GM18526 (cell line): ENCODE data around the gene PLIN3.

Experiments
- POLR2A ChIP-seq: IDR thresholded peaks from 3 replicates; pipeline ENCODE4 v1.6.1; 2011; ENCODE audit not compliant: insufficient read length; ENCODE audit errors: extremely low read depth

The PLIN3 gene

GRCh38 chr19:4867534-4868285 is at the start of gene PLIN3:
Gene PLIN3 (minus strand): TSS chr19:4867667. CDS start chr19:4861394, 6,273 bp downstream.
- TF ChIP-seq POLR2A: peak; percentile 43

- peak; percentile 37 for TF ChIP-seq POLR2A
These were observed 49.0 kb upstream of the PLIN3 start for GRCh38 chr19:4916292-4917082.

DNA sequence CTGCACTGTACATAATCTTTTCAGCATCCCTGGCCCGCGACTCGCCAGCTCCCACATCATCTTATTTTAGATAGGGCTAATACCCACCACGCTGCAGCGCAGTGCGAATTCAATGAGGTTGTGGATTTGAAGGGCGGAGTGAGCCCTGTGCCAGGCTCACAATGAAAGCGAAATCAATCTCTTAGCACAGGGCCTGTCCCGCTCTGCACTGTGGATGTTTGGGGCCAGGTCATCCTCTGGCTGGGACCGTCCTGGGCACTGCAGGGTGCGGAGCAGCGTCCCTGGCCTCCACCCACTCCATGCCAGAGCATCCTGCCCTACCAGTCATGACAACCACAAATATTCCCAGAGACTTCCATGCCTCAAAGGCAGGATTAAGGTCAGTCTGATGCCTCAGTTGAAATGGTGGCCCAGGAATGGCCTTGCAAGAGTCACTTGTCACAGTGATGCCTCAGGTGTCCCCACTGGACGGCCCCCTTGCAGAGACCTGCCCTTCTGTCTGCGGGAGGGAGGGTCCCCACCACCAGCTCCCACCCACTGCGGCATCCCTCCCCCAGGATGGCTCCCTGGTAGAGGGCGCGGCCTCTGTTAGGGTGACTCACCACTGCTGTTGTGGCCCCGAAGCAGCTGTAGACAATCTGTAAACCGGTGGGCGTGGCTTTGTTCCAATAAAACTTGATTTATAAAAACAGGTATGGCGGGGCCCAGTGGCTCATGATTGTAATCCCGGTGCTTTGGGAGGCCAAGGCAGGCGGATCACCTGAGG is 47.5 kb upstream of the PLIN3 start:
- TF ChIP-seq POLR2A: no peak

DNA sequence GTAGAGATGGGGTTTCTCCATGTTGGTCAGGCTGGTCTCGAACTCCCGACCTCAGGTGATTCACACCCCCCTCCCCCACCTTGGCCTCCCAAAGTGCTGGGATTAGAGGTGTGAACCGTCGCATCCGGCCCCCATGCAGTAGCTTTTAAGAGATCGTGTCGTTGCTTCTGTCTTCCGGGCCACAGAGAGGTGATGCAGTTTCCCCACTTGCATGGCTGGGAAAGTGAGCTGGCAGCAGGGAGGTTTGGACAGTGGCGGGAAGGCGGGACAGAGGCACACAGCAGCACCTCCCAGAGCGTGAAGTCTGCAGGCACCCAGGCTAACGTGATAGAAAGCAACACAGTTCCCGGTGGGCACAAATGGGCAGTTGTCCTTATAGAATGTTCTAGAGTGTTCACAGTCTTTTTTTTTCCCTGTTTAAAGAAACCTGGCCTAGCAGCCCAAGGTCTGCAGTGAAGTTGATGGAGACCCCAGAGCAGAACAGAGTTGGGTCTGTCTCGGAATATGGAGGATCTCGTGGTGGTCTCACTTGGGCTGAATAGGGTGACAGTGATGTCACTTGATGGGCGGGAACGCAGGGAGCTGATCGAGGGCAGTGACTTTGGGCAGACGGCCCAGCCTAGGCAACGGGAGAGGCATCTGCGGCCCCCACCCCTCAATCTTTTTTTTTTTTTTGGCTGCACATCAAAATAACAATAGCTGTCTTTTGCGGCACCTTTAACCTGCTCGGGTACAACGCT is 46.7 kb upstream of the PLIN3 start:
- no peak for TF ChIP-seq POLR2A

GRCh38 chr19:4911786-4912672 is 44.6 kb upstream of the PLIN3 start:
- no peak for TF ChIP-seq POLR2A

- no peak for TF ChIP-seq POLR2A
These were observed 43.8 kb upstream of the PLIN3 start for GRCh38 chr19:4911314-4911713.

GRCh38 chr19:4910594-4911281 is 43.3 kb upstream of the PLIN3 start:
- TF ChIP-seq POLR2A: no peak

- no peak for TF ChIP-seq POLR2A
These were observed 42.6 kb upstream of the PLIN3 start for GRCh38 chr19:4909897-4910593.

GRCh38 chr19:4909156-4909896 is 41.9 kb upstream of the PLIN3 start, which contains the start of gene UHRF1:
Gene UHRF1 (plus strand): TSS chr19:4909501. CDS start chr19:4910886, 1,385 bp downstream.
- TF ChIP-seq POLR2A: peak; percentile 70

GRCh38 chr19:4908781-4909155 is 41.3 kb upstream of the PLIN3 start:
- TF ChIP-seq POLR2A: no peak

DNA sequence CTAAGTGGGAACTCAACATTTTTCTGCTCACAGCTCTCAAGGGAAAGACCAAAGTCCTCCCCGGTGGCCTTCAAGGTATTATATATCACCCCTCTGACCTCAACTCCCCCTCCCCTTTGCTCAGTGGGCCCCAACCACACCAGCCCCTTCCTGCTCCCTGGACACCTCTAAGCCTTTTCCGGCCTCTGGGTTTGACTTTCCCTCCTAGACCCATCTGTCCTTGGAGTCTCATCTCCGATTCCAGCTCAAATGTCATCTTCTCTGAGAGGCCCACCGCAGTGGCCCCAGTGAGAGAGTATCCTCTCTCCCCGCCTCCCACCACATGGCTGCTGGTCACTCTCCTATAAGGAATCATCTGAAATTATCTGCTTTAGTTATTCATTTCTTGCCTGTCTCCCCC is 40.9 kb upstream of the PLIN3 start:
- no peak for TF ChIP-seq POLR2A

- no peak for TF ChIP-seq POLR2A
These were observed 39.5 kb upstream of the PLIN3 start for GRCh38 chr19:4906963-4907362.
